Right lobe of liver (tissue), 6 donors: Measurements from ENCODE around the gene ANO2. TPM values are rescaled to one million over a fixed set of nuclear protein-coding genes. Genes with fewer than 3 reads are reported as not detected.

Experiments
- ATAC-seq, 4 donors: fragments of 200-7000 bp; cut with Tn5 transposase; one replicate each; pipeline ENCODE4 v1.9.1; 2020; ENCODE audit warnings: mild to moderate bottlenecking in 4 of 4, moderate library complexity in 4 of 4
- DNase-seq, 3 donors: peaks; one replicate each; pipeline ENCODE4 v3.0.0-alpha.2; 2020
- H3K27ac ChIP-seq, 3 donors: fragments of 200-600 bp; one replicate each; pipeline ENCODE4 v1.8.0; 2022
- H3K27me3 ChIP-seq, 2 donors: fragments of 200-600 bp; one replicate each; pipeline ENCODE4 v1.8.0; 2022
- H3K36me3 ChIP-seq, 4 donors: fragments of 200-600 bp; sonication (generic) in 1 of 4; one replicate each; pipeline versions ENCODE4 v1.5.1 to v1.8.0; 2017 to 2022; ENCODE audit warnings: control low read depth in 1 of 4
- H3K4me1 ChIP-seq, 4 donors: fragments of 200-600 bp; sonication (generic) in 1 of 4; one replicate each; pipeline versions ENCODE4 v1.5.1 to v1.8.0; 2017 to 2022; ENCODE audit warnings: control low read depth in 1 of 4
- H3K4me3 ChIP-seq, 3 donors: fragments of 200-600 bp; one replicate each; pipeline ENCODE4 v1.8.0; 2022
- H3K9me3 ChIP-seq, 4 donors: fragments of 200-600 bp; sonication (generic) in 1 of 4; one replicate each; pipeline versions ENCODE4 v1.5.1 to v1.8.0; 2017 to 2022; ENCODE audit warnings: control low read depth in 1 of 4
- POLR2A ChIP-seq: fragments of 450-650 bp; IDR thresholded peaks from one replicate; pipeline ENCODE4 v1.6.1; 2017; ENCODE audit warnings: antibody characterized with exemption, mild to moderate bottlenecking
- WGBS: methylation state at CpG from one replicate; pipeline ENCODE4 v1.1.6; 2018; ENCODE audit warnings: low coverage, low lambda C conversion rate; ENCODE audit not compliant: insufficient coverage; ENCODE audit errors: missing lambda C conversion rate; 5-methylcytosine and 5-hydroxymethylcytosine counted together
- intact Hi-C, 2 donors: fragments of 100-400 bp; cut with DNase I; formaldehyde crosslinking; loops; one replicate each; pipeline versions ENCODE4 v1.11.2 to v1.14.1; 2022
- total RNA-seq, 6 experiments: library from RNA; depleted of rRNA in 2 of 6; stranded (reverse); fragments of >200 nt in 2 of 6; fragmentation: NEBNext Ultra II Directional in 3 of 6; extraction: Animal tissue kit (Norgen Biotek cat#: 25700) in 3 of 6; gene quantifications; one replicate each; pipeline versions ENCODE4 v1.1.0 to v1.2.4, GENCODE V29; 2016 to 2023
- TF ChIP-seq, protein P1 (sequence below), 4 donors: fragments of 200-600 bp in 3 of 4; fragments of 450-650 bp in 1 of 4; IDR thresholded peaks; one replicate each; pipeline versions ENCODE4 v1.5.1 to v1.8.0; 2016 to 2022; ENCODE audit warnings: antibody characterized with exemption in 4 of 4, mild to moderate bottlenecking in 2 of 4
- donor health status: DM: no; HTN: yes; CAD: no.
- donor health status: DM: no; HTN: no; CAD: no.
- donor health status: DM: no; HTN: no; CAD: no.
- donor health status: DM: no; HTN: yes; CAD: no.
- donor health status: DM: no; HTN: yes; CAD: no.

The ANO2 gene
- total RNA-seq, 6 experiments from 2014 or later = 0.06 to 0.89 (median 0.32) TPM; not detected in 1

DNA sequence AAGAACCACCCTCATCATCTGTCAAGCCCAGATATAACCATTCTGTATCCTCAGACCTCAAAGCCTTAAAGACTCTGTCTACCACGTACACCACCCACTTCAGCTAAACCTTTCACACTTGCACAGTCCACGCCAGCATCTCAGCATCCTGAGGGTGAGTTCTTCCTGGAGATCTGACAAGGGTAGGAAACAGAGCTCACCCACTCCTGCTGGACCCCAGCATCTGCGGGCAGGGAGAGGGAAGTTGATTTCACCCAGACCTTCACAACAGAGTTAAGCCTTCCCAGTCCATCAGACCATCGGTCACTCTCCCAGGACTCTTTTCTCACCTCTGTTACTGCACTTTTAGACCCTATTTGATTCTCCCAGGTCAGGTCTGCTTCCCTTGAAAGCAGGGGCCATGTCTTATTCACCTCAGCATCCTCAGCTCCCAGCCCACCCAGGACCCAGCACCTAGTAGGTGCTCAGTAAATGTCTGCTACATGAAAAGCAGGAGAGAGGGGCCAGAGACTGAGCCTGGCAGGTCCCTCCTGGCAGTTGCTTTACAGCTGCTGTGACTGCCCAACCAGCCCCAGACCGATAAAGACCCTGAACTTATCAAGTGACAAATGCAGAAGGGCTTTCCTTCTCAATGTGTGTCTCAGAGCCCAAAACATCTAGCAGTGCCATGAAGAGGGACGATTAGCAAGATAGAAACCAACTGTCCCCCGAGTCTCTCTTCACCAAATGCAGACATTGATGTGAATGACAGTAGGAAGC lies 34.1 kb downstream of the ANO2 start:
- Histone ChIP-seq H3K27me3 (no peaks in the 10 kb centered on the region), H3K9me3 (no peaks in the 10 kb centered on the region), H3K4me1 (no peaks in the 10 kb centered on the region), H3K4me3 (no peak overlapping the region), H3K36me3 (no peaks in the 10 kb centered on the region), H3K27ac (no peak overlapping the region)
- DNase-seq (peak in 1 of 3 donors; percentile 12), ATAC-seq (no peak)
- intact Hi-C loops = no loop called here
- WGBS = 57% methylated on average over 6 of the region's 7 CpGs
- TF ChIP-seq POLR2A = no peak
- TF ChIP-seq, protein P1, sequence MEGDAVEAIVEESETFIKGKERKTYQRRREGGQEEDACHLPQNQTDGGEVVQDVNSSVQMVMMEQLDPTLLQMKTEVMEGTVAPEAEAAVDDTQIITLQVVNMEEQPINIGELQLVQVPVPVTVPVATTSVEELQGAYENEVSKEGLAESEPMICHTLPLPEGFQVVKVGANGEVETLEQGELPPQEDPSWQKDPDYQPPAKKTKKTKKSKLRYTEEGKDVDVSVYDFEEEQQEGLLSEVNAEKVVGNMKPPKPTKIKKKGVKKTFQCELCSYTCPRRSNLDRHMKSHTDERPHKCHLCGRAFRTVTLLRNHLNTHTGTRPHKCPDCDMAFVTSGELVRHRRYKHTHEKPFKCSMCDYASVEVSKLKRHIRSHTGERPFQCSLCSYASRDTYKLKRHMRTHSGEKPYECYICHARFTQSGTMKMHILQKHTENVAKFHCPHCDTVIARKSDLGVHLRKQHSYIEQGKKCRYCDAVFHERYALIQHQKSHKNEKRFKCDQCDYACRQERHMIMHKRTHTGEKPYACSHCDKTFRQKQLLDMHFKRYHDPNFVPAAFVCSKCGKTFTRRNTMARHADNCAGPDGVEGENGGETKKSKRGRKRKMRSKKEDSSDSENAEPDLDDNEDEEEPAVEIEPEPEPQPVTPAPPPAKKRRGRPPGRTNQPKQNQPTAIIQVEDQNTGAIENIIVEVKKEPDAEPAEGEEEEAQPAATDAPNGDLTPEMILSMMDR (IDR thresholded peaks at IDR 0.05) = no peak

DNA sequence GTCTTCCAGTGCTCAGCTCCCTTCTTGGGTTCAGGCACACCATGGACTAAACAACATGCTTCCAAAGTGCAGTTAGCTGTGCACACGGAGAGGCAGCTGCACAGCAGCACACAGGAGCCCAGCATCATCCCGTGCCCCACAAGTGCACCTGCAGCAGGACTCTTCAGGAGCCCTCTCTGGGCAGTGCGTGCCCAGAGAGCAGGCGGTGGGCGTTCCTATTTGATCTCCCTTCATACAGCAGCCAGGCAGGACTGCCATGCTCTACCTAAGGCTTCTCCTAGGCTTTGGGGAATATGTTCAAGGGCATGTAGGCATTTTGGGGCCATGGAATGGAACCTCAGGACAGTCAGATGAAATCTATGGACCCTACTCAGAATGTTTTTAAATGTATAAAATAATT lies 35.5 kb downstream of the ANO2 start:
- Histone ChIP-seq H3K27ac (no peak overlapping the region), H3K36me3 (no peaks in the 10 kb centered on the region), H3K9me3 (no peaks in the 10 kb centered on the region), H3K4me3 (no peak overlapping the region), H3K27me3 (no peaks in the 10 kb centered on the region), H3K4me1 (no peaks in the 10 kb centered on the region)
- peak in 1 of 3 donors; percentile 14 for DNase-seq
- no peak for ATAC-seq
- 50% methylated on average over 2 of the region's 5 CpGs for WGBS
- intact Hi-C loops = no loop called here
- no peak for TF ChIP-seq POLR2A
- TF ChIP-seq, protein P1 (IDR thresholded peaks at IDR 0.05) = no peak

DNA sequence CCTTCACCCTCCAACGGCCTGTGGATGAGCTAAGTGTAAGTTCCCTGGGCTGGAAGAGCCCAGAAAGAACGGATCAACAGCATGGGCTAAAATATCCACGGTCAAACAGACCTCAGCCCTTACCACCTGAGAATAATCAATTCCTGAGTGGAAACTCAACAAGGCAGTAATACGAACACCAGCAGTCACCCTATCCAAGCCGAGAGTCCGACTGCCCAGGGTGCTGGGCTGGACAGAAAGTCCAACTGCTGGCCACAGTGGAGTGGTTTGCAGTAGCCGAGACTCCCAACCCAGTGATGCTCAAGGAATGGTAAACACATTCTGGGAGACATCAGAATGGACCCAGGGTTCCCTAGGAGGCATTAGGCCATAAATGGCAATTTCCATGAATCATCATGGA lies 36.8 kb downstream of the ANO2 start:
- intact Hi-C loops = no loop called here
- Histone ChIP-seq H3K36me3 (no peaks in the 10 kb centered on the region), H3K27ac (no peak overlapping the region), H3K9me3 (no peaks in the 10 kb centered on the region), H3K4me1 (no peaks in the 10 kb centered on the region), H3K27me3 (no peaks in the 10 kb centered on the region), H3K4me3 (no peak overlapping the region)
- no peak for TF ChIP-seq POLR2A
- TF ChIP-seq, protein P1 (IDR thresholded peaks at IDR 0.05) = no peak
- WGBS = 61% methylated on average over 6 of the region's 7 CpGs
- ATAC-seq (no peak), DNase-seq (peak in 1 of 3 donors; percentile 29)

DNA sequence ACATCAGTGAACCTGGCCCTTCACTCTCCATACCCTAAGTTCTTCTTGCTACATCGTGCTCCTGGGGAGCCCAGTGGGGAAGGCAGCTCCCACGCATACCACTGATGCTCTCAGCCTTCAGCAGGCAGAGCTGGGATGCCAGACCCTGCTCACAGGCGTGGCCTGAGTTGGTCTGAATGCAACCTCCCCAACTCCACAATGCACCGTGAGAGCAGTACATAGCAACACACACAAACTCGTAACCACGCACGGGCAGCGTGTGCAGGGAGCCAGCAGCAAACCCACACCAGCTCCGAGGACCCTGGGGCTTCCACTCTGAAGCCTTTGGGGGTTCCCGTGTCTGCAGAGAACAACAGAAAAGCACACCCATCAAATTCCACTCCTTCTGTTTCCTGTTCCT lies 37.3 kb downstream of the ANO2 start:
- H3K27me3 ChIP-seq = no peaks in the 10 kb centered on the region
- ATAC-seq = no peak
- H3K4me1 ChIP-seq = no peaks in the 10 kb centered on the region
- no peak for TF ChIP-seq POLR2A
- TF ChIP-seq, protein P1 (IDR thresholded peaks at IDR 0.05) = no peak
- no peak overlapping the region for H3K27ac ChIP-seq
- H3K36me3 ChIP-seq = no peaks in the 10 kb centered on the region
- no peaks in the 10 kb centered on the region for H3K9me3 ChIP-seq
- H3K4me3 ChIP-seq = no peak overlapping the region
- intact Hi-C loops = no loop called here
- WGBS = 58% methylated on average over 4 of the region's 10 CpGs
- peak in 1 of 3 donors; percentile 25 for DNase-seq
